ENCODE measurements around the gene SHISA9. TPM values are rescaled to one million over a fixed set of nuclear protein-coding genes. Genes with fewer than 3 reads are reported as not detected.

The SHISA9 gene
- total and polyA plus RNA-seq, 2 donors from 2014 or later: 0.95 to 2.8 TPM

DNA sequence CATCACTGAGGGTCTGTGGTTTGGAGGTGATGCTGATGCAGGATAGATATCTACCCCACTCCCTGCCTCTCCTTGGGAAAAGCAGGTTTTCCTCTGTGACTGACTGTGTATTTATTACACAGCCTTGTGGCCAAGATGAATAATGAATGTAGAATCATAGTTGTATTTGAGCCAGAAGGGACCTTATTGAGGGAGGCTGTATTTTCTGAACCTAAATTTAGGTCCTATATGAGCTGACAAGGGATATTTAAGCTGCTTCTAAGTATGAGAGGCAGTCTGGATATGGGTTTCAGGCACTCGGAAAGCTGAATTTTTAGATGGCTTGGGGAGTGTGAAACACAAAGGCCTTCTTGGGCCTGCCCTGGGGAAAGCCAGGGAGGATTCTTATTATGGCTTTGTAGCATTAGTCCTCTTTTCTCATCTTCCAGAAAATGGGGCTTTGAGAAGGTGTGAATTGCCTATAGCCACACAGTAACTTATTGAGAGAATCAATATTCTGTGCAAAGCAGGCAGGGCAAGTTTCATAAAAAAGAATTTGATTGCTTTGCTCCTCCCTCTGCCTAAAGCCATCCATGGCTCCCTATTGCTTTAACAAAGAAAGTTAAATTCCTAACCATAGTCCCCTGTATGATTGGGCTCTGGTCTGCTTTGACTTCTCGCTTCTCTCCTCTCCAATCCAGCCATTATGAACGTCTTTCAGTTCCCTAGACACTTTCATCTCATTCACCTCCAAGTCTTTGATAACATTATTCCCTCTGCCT, 144.8 kb downstream of the SHISA9 start:
- no peak for TF ChIP-seq CTCF (IDR thresholded peaks at IDR 0.05; ENCODE audit: borderline replicate concordance, extremely low read depth, insufficient read depth)
- intact Hi-C loops (cut with DNase I): no loop called here
- no peak overlapping the region for H3K27ac ChIP-seq (ENCODE audit: low read depth in 2 of 2, low read length in 2 of 2)
- no peaks in the 10 kb centered on the region for H3K36me3 ChIP-seq (ENCODE audit: control insufficient read depth in 2 of 3, insufficient read depth in 3 of 3, low read length in 3 of 3)
- H3K4me1 ChIP-seq (ENCODE audit: control insufficient read depth in 2 of 3, insufficient read depth in 2 of 3, low read depth in 1 of 3, low read length in 3 of 3): no peaks in the 10 kb centered on the region
- H3K9me3 ChIP-seq (ENCODE audit: control insufficient read depth in 2 of 3, insufficient read depth in 1 of 3, low read length in 3 of 3): peaks cover 0 to 5% (median 0%) of the 10 kb centered on the region in 3 donors
- DNase-seq (no peak), FAIRE-seq (no peak)
- H3K27me3 ChIP-seq (ENCODE audit: control insufficient read depth, insufficient read depth, low read length): no peaks in the 10 kb centered on the region
- no peak overlapping the region for H3K9ac ChIP-seq (ENCODE audit: low read length in 3 of 3)
- H3K4me3 ChIP-seq (ENCODE audit: low read length in 3 of 3): no peak overlapping the region

DNA sequence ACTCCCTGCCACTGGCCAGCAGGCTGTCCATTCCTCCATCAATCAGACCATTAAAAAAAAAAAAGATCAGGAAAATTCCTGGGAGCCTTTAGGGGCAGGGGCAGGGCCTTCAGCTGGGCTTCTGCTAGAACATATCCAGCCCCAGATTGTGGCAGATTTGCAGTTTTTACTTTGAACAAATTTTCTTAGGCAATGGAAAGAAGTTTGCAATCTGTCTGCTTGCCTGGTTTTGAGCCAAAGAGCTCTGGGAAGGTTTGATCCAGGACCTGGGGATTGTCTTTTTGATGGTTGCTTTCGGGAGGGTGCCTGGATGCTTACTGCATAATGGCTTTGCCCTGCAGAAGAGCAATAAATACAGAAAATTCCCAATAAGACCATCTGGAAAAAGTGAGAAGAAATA, 145.9 kb downstream of the SHISA9 start:
- Histone ChIP-seq H3K27me3 (ENCODE audit: control insufficient read depth, insufficient read depth, low read length) (no peaks in the 10 kb centered on the region), H3K36me3 (ENCODE audit: control insufficient read depth in 2 of 3, insufficient read depth in 3 of 3, low read length in 3 of 3) (no peaks in the 10 kb centered on the region), H3K9me3 (ENCODE audit: control insufficient read depth in 2 of 3, insufficient read depth in 1 of 3, low read length in 3 of 3) (peaks cover 0 to 5% (median 0%) of the 10 kb centered on the region in 3 donors), H3K9ac (ENCODE audit: low read length in 3 of 3) (no peak overlapping the region), H3K4me1 (ENCODE audit: control insufficient read depth in 2 of 3, insufficient read depth in 2 of 3, low read depth in 1 of 3, low read length in 3 of 3) (no peaks in the 10 kb centered on the region), H3K27ac (ENCODE audit: low read depth in 2 of 2, low read length in 2 of 2) (no peak overlapping the region), H3K4me3 (ENCODE audit: low read length in 3 of 3) (no peak overlapping the region)
- intact Hi-C loops (cut with DNase I): no loop called here
- FAIRE-seq (no peak), DNase-seq (no peak)
- TF ChIP-seq CTCF (IDR thresholded peaks at IDR 0.05; ENCODE audit: borderline replicate concordance, extremely low read depth, insufficient read depth): no peak

DNA sequence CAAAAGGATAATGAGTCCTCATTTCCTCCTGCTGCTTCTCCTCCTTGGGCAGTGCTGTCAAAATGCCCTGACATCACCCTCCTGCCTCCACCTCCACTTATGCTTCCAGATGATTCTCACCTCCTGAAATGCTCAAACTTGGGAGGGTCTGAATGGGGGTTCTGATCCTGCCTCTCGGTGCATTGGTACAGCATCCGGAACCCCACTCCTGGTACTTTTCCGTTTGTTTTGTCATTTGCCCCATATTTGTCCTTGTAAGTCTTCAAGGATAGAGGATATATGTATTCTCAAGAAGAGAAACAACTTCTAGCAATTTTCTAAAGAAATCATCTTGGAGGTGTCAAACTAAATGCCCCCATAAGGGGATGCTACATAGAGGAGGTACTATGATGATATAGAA, 148.3 kb downstream of the SHISA9 start:
- no peak for TF ChIP-seq CTCF (IDR thresholded peaks at IDR 0.05; ENCODE audit: borderline replicate concordance, extremely low read depth, insufficient read depth)
- no peak overlapping the region for H3K4me3 ChIP-seq (ENCODE audit: low read length in 3 of 3)
- peaks cover 0 to 5% (median 0%) of the 10 kb centered on the region in 3 donors for H3K9me3 ChIP-seq (ENCODE audit: control insufficient read depth in 2 of 3, insufficient read depth in 1 of 3, low read length in 3 of 3)
- DNase-seq (no peak), FAIRE-seq (no peak)
- H3K27ac ChIP-seq (ENCODE audit: low read depth in 2 of 2, low read length in 2 of 2): no peak overlapping the region
- no peaks in the 10 kb centered on the region for H3K27me3 ChIP-seq (ENCODE audit: control insufficient read depth, insufficient read depth, low read length)
- H3K4me1 ChIP-seq (ENCODE audit: control insufficient read depth in 2 of 3, insufficient read depth in 2 of 3, low read depth in 1 of 3, low read length in 3 of 3): no peaks in the 10 kb centered on the region
- H3K36me3 ChIP-seq (ENCODE audit: control insufficient read depth in 2 of 3, insufficient read depth in 3 of 3, low read length in 3 of 3): no peaks in the 10 kb centered on the region
- intact Hi-C loops (cut with DNase I): no loop called here
- H3K9ac ChIP-seq (ENCODE audit: low read length in 3 of 3): no peak overlapping the region

Measured in kidney (tissue), 14 donors.